NT2/D1 (cell line): ENCODE results near the gene C17orf100.
"Not testable (repeated sequence)": the region's sequence is repeated elsewhere in the genome, so short reads cannot be mapped to it uniquely, and the experiment has no call there.

Source experiments
- DNase-seq: peaks from one replicate; pipeline ENCODE4 v3.0.0-alpha.2; 2011; ENCODE audit warnings: low read depth, low spot score
- H3K27me3 ChIP-seq: 2 replicates; pipeline ENCODE4 v1.6.0; 2011; ENCODE audit warnings: mild to moderate bottlenecking; ENCODE audit not compliant: insufficient read length, insufficient read depth
- H3K36me3 ChIP-seq: 2 replicates; pipeline ENCODE4 v1.6.1; 2011; ENCODE audit warnings: mild to moderate bottlenecking, low read length, mixed read lengths; ENCODE audit not compliant: insufficient read depth, insufficient read length
- H3K4me1 ChIP-seq: 2 replicates; pipeline ENCODE4 v1.5.1; 2011; ENCODE audit not compliant: insufficient read depth, insufficient read length
- H3K4me3 ChIP-seq: 2 replicates; pipeline ENCODE4 v1.5.1; 2011; ENCODE audit warnings: low read depth; ENCODE audit not compliant: insufficient read length
- H3K9ac ChIP-seq: 2 replicates; pipeline ENCODE4 v1.6.0; 2011; ENCODE audit warnings: low read depth; ENCODE audit not compliant: insufficient read length
- H3K9me3 ChIP-seq: 2 replicates; pipeline ENCODE4 v1.5.1; 2011; ENCODE audit warnings: mild to moderate bottlenecking, low read length; ENCODE audit not compliant: insufficient read depth
- SUZ12 ChIP-seq: IDR thresholded peaks from 2 replicates; pipeline ENCODE4 v1.6.1; 2011; ENCODE audit not compliant: insufficient read length, insufficient read depth; ENCODE audit errors: extremely low read depth
- YY1 ChIP-seq: IDR thresholded peaks from 2 replicates; pipeline ENCODE4 v1.6.1; 2011; ENCODE audit not compliant: insufficient read length, insufficient read depth
- ZNF274 ChIP-seq: IDR thresholded peaks from 2 replicates; pipeline ENCODE4 v1.6.1; 2011; ENCODE audit warnings: mild to moderate bottlenecking, low read depth, low read length

Gene C17orf100

DNA sequence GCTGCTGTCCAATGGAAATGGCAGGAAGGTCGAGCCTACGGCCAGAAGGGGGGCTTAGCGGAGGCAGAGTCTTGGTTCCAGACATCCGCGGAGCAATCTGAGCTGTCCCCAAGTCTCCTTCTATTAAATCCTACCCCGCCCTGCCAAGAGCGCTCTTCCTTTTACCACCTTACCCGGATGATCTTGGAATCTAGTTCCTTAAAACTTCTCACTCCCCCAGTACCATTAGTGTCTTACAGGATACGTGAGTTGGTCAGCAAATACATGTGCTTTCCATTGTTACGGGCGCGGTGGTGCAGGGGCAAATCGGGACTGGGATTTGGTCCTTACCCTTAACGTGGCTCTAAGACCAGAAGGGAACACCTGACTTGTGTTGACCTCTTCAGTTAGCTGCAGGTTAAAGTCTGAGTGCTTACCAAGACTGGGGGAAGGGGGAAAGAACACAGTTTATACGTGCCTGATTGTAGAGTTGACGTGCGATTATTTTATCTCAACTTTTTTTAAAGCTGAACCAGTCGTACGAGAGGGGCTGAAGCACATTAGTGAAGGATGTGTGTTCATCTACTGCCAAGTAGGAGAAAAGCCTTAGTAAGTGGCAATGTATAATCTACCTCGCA, 10.2 kb upstream of the C17orf100 start:
- peak; percentile 28 for DNase-seq
- H3K4me1 ChIP-seq = peaks cover 11% of the 10 kb centered on the region
- H3K9me3 ChIP-seq = no peaks in the 10 kb centered on the region
- peak overlapping the region; percentile 93 for H3K9ac ChIP-seq
- no peak for TF ChIP-seq SUZ12
- no peak for TF ChIP-seq YY1
- no peak for TF ChIP-seq ZNF274
- peaks cover 49% of the 10 kb centered on the region for H3K36me3 ChIP-seq
- peak overlapping the region; percentile 73 for H3K4me3 ChIP-seq
- peaks cover 10% of the 10 kb centered on the region for H3K27me3 ChIP-seq

- H3K27me3 ChIP-seq = peaks cover 10% of the 10 kb centered on the region
- H3K9ac ChIP-seq = no peak overlapping the region
- H3K36me3 ChIP-seq = peaks cover 45% of the 10 kb centered on the region
- DNase-seq = no peak
- TF ChIP-seq YY1 (no peak), ZNF274 (no peak), SUZ12 (no peak)
- no peak overlapping the region for H3K4me3 ChIP-seq
- H3K9me3 ChIP-seq = no peaks in the 10 kb centered on the region
- peaks cover 8% of the 10 kb centered on the region for H3K4me1 ChIP-seq
Observed at GRCh38 chr17:6642592-6642991, 9.0 kb upstream of the C17orf100 start.

- peaks cover 51% of the 10 kb centered on the region for H3K36me3 ChIP-seq
- no peak overlapping the region for H3K9ac ChIP-seq
- peaks cover 5% of the 10 kb centered on the region for H3K4me1 ChIP-seq
- TF ChIP-seq SUZ12 (no peak), YY1 (no peak)
- DNase-seq = no peak
- H3K9me3 ChIP-seq = no peaks in the 10 kb centered on the region
- no peak overlapping the region for H3K4me3 ChIP-seq
- peaks cover 10% of the 10 kb centered on the region for H3K27me3 ChIP-seq
Observed at GRCh38 chr17:6643451-6644125, 8.0 kb upstream of the C17orf100 start.

DNA sequence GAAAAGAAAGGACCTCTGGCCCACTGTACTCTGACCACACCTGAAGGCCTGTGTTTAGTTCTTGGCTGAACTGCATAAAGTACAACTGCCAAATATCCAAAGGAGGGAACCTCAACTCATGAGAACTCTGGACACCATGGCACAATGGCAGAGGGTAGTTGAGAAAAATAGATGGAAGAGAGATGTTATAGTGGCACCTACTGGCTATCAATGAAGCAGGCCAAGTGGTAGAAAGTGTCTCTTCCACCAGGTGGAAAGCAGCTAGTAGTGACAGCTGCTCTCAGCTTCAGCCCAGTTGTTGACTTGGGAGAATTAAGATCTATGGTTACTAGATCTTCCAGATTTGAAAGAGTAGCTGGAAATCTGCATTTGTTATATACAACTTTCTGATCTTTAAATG, 3.4 kb upstream of the C17orf100 start:
- no peaks in the 10 kb centered on the region for H3K4me1 ChIP-seq
- H3K9me3 ChIP-seq = no peaks in the 10 kb centered on the region
- no peak for DNase-seq
- peaks cover 16% of the 10 kb centered on the region for H3K27me3 ChIP-seq
- TF ChIP-seq SUZ12 (no peak), ZNF274 (no peak), YY1 (no peak)
- no peak overlapping the region for H3K9ac ChIP-seq
- no peak overlapping the region for H3K4me3 ChIP-seq
- H3K36me3 ChIP-seq = peaks cover 51% of the 10 kb centered on the region

DNA sequence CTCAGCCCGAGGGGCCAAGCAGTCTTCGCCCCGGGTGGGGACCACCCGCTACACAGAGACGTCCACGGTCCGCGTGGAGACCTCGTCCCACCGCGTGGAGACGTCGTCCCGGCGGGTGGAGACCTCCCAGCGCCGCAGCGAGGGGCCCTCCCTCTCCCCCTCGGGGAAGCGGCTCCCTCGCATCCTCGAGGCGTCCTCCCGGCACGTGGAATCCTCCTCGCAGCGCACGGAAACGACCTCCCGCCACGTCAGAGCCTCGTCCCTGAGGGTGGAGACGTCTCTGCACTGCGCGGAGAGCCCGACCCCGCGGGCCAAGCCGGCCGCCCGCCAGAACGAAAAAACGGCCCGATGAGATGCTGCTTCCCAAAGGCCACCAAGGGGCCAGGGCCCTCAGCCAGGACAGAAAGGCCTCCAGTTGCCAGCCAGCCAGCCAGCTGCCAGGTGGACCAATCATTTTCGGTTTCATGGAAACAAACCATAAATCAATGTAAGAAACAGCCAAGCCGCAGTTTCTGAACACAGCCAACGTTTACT, 424 bp downstream of the C17orf100 start:
- no peaks in the 10 kb centered on the region for H3K9me3 ChIP-seq
- peak overlapping the region; percentile 94 for H3K4me3 ChIP-seq
- TF ChIP-seq ZNF274 (no peak), SUZ12 (no peak), YY1 (no peak)
- peaks cover 4% of the 10 kb centered on the region for H3K4me1 ChIP-seq
- H3K27me3 ChIP-seq = peaks cover 44% of the 10 kb centered on the region
- DNase-seq = no peak
- H3K9ac ChIP-seq = peak overlapping the region; percentile 64
- peaks cover 24% of the 10 kb centered on the region for H3K36me3 ChIP-seq

GRCh38 chr17:6654841-6655731, 3.5 kb downstream of the C17orf100 start:
- peak overlapping the region; percentile 10 for H3K4me3 ChIP-seq
- peaks cover 66% of the 10 kb centered on the region for H3K27me3 ChIP-seq
- no peaks in the 10 kb centered on the region for H3K9me3 ChIP-seq
- H3K9ac ChIP-seq = peak overlapping the region; percentile 61
- no peaks in the 10 kb centered on the region for H3K36me3 ChIP-seq
- DNase-seq = no peak
- TF ChIP-seq ZNF274 (no peak), YY1 (no peak), SUZ12 (no peak)
- peaks cover 4% of the 10 kb centered on the region for H3K4me1 ChIP-seq

GRCh38 chr17:6655732-6656361, 4.3 kb downstream of the C17orf100 start:
- not testable (repeated sequence) for H3K9ac ChIP-seq, H3K4me1 ChIP-seq, DNase-seq, H3K9me3 ChIP-seq, H3K4me3 ChIP-seq, H3K36me3 ChIP-seq
- peaks cover 68% of the 10 kb centered on the region for H3K27me3 ChIP-seq

DNA sequence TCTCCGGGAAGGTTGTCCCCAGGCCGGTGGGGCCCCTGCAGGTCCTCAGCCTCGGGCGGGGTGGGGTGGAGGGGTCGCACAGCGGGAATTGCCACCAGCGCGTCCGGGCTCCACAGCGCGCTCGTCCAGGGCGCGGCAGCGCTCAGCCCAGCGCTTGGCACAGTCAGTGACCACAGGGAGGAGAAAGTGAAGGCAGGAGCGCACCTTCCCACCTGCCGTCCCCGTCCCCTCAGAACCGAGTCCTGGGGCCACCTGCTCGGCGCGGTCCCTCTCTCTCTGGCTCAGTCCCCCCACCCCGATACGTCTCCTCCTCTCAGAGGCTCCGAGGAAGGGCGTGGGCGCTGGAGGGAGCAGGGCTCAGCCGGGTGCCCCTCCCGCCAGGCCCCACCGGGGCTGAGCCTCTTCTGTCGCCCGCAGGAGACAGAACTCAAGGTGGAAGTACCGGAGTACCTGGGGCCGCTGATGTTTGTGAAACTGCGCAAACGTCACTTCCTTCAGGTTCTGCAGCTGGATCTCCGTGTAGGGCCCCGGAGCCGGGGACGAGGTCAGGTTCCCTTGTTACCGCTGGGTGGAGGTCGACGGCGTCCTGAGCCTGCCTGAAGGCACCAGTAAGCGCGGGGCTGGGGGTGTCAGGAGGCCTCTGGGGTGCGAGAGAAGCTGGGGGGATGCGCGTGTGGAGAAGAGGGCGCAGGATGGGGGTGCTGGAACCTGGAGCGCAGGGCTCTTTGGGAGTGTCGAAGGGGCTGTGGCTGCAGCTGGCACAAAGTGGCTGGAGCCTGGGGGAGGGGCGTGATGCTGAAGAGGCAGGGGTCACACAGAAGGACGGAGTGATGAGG, 5.5 kb downstream of the C17orf100 start:
- DNase-seq = not testable (repeated sequence)
- Histone ChIP-seq H3K27me3 (peaks cover 72% of the 10 kb centered on the region), H3K4me3 (peak overlapping the region; percentile 15)

More for the DNA sequence above, 5.5 kb downstream of the C17orf100 start:
- H3K4me1 ChIP-seq, H3K36me3 ChIP-seq, H3K9me3 ChIP-seq, H3K9ac ChIP-seq: not testable (repeated sequence)
